HCT116 (cell line): ENCODE results near the gene ANAPC5. TPM values are rescaled to one million over a fixed set of nuclear protein-coding genes. Genes with fewer than 3 reads are reported as not detected.

Source experiments
- ATAC-seq: fragments of 200-7000 bp; cut with Tn5 transposase; 2 replicates; pipeline ENCODE4 v1.9.1; 2020; ENCODE audit warnings: mild to moderate bottlenecking, moderate library complexity
- BruUV-seq: library from RNA; stranded (reverse); fragments of 400-500 nt; replicated peaks from 2 replicates; lab custom pipeline; 2021; lab: Mats Ljungman, UMichigan
- CTCF ChIA-PET: fragments of 300-600 bp; sonication (Branson Sonifier 250); formaldehyde crosslinking; loops from one replicate; lab custom pipeline; 2021; ENCODE audit warnings: antibody characterized with exemption; lab: Charles Lee
- POLR2A ChIA-PET: fragments of 300-600, 350-600 bp; sonication (Branson Sonifier 250); formaldehyde crosslinking; loops from one replicate; lab custom pipeline; 2021; ENCODE audit warnings: antibody characterized with exemption; lab: Charles Lee
- RAD21 ChIA-PET, 2 experiments: fragments of 300-600 bp; sonication (Branson Sonifier 250); formaldehyde crosslinking; loops; one replicate each; lab custom pipeline; 2023; ENCODE audit warnings: low total read pairs in 2 of 2; ENCODE audit not compliant: uncharacterized antibody in 2 of 2, unreplicated experiment in 2 of 2, low non-redundant PET in 1 of 2; lab: Charles Lee
- DNase-seq: peaks from one replicate; pipeline ENCODE4 v3.0.0-alpha.2; 2010; ENCODE audit warnings: low read depth, low spot score
- H2AFZ ChIP-seq: fragments of 200-600 bp; shearing (Covaris generic), sonication (generic); 2 replicates; pipeline ENCODE4 v1.6.1; 2017; ENCODE audit warnings: low read depth, mixed run types, mixed read lengths, antibody characterized with exemption, low read length; ENCODE audit not compliant: poor library complexity, severe bottlenecking
- H3K27ac ChIP-seq: 2 replicates; pipeline ENCODE4 v1.5.1; 2012; ENCODE audit warnings: low read depth, low read length
- H3K27me3 ChIP-seq: fragments of 200-600 bp; sonication (generic); 2 replicates; pipeline ENCODE4 v1.6.1; 2016; ENCODE audit warnings: mixed run types, low read length, mixed read lengths; ENCODE audit not compliant: insufficient read depth
- H3K36me3 ChIP-seq, 2 experiments: fragments of 200-500 bp in 1 of 2; fragments of 200-600 bp in 1 of 2; sonication (Bioruptor generic) in 1 of 2; sonication (generic) in 1 of 2; 2 replicates each; pipeline versions ENCODE4 v1.5.1 to v1.6.1; 2014 to 2016; ENCODE audit warnings: low read length in 2 of 2, inconsistent platforms in 1 of 2, mixed read lengths in 1 of 2, mixed run types in 1 of 2; ENCODE audit not compliant: insufficient read depth in 2 of 2, control insufficient read depth in 1 of 2
- H3K4me1 ChIP-seq, 2 experiments: fragments of 200-600 bp in 1 of 2; sonication (generic) in 1 of 2; 2 replicates each; pipeline versions ENCODE4 v1.5.1 to v1.6.1; 2012 to 2017; ENCODE audit warnings: low read length in 2 of 2, inconsistent platforms in 1 of 2, mild to moderate bottlenecking in 1 of 2, mixed read lengths in 1 of 2, mixed run types in 1 of 2, moderate library complexity in 1 of 2; ENCODE audit not compliant: insufficient read depth in 2 of 2, control insufficient read depth in 1 of 2
- H3K4me2 ChIP-seq: fragments of 200-600 bp; sonication (generic); 2 replicates; pipeline ENCODE4 v1.6.1; 2017; ENCODE audit warnings: mixed run types, low read length, mixed read lengths
- H3K4me3 ChIP-seq, 2 experiments: fragments of 200-600 bp in 1 of 2; sonication (generic) in 1 of 2; replicated peaks in 1 of 2; 2 replicates each; pipeline ENCODE4 v1.5.1; 2011 to 2016; ENCODE audit warnings: low read length in 2 of 2, control low read depth in 1 of 2, low read depth in 1 of 2, mild to moderate bottlenecking in 1 of 2, mixed read lengths in 1 of 2, mixed run types in 1 of 2
- H3K79me2 ChIP-seq: fragments of 200-600 bp; sonication (generic); 2 replicates; pipeline ENCODE4 v1.6.1; 2017; ENCODE audit warnings: mild to moderate bottlenecking, mixed run types, low read length, moderate library complexity, mixed read lengths; ENCODE audit not compliant: insufficient read depth
- H3K9ac ChIP-seq: fragments of 200-600 bp; sonication (generic); 2 replicates; pipeline ENCODE4 v1.6.1; 2016; ENCODE audit warnings: low read length, mixed read lengths
- H3K9me2 ChIP-seq: fragments of 200-600 bp; sonication (generic), shearing (Covaris generic); 2 replicates; pipeline ENCODE4 v1.6.1; 2017; ENCODE audit warnings: mixed run types, mild to moderate bottlenecking, moderate library complexity; ENCODE audit not compliant: insufficient read depth
- H3K9me3 ChIP-seq, 2 experiments: fragments of 200-500 bp in 1 of 2; fragments of 200-600 bp in 1 of 2; sonication (Bioruptor generic) in 1 of 2; sonication (generic) in 1 of 2; 2 replicates each; pipeline ENCODE4 v1.6.1; 2014 to 2017; ENCODE audit warnings: low read length in 2 of 2, mixed read lengths in 2 of 2, inconsistent platforms in 1 of 2, low read depth in 1 of 2, mild to moderate bottlenecking in 1 of 2, mixed run types in 1 of 2, moderate library complexity in 1 of 2; ENCODE audit not compliant: control insufficient read depth in 1 of 2, insufficient read depth in 1 of 2
- H4K20me1 ChIP-seq: fragments of 200-600 bp; sonication (generic), shearing (Covaris generic); 2 replicates; pipeline ENCODE4 v1.6.1; 2017; ENCODE audit warnings: mixed run types, mild to moderate bottlenecking, moderate library complexity; ENCODE audit not compliant: insufficient read depth
- ATF3 ChIP-seq: IDR thresholded peaks from 2 replicates; pipeline ENCODE4 v1.6.1; 2012
- CTCF ChIP-seq, 3 experiments: fragments of 200-600 bp in 1 of 3; sonication (generic) in 1 of 3; IDR thresholded peaks in 2 of 3; conservative IDR thresholded peaks in 1 of 3; 2 replicates each; pipeline ENCODE4 v1.5.1; 2012 to 2017; ENCODE audit warnings: low read depth in 2 of 3, low read length in 2 of 3, antibody characterized with exemption in 1 of 3, borderline replicate concordance in 1 of 3, control low read depth in 1 of 3, mild to moderate bottlenecking in 1 of 3, mixed read lengths in 1 of 3, mixed run types in 1 of 3, moderate library complexity in 1 of 3; ENCODE audit not compliant: insufficient read depth in 1 of 3
- ELF1 ChIP-seq: IDR thresholded peaks from 2 replicates; pipeline ENCODE4 v1.6.1; 2012; ENCODE audit warnings: low read depth, borderline replicate concordance
- EZH2phosphoT487 ChIP-seq: fragments of 200-600 bp; IDR thresholded peaks from 2 replicates; pipeline ENCODE4 v1.6.1; 2018; ENCODE audit warnings: antibody characterized with exemption, borderline replicate concordance
- RAD21 ChIP-seq: IDR thresholded peaks from 2 replicates; pipeline ENCODE4 v1.6.1; 2012; ENCODE audit warnings: low read depth, mild to moderate bottlenecking
- TCF7L2 ChIP-seq: IDR thresholded peaks from 2 replicates; pipeline ENCODE4 v1.7.0; 2011; ENCODE audit warnings: borderline replicate concordance, inconsistent platforms; ENCODE audit not compliant: insufficient read depth, insufficient read length; ENCODE audit errors: extremely low read depth
- YY1 ChIP-seq: IDR thresholded peaks from 2 replicates; pipeline ENCODE4 v1.6.1; 2011; ENCODE audit warnings: low read length, low read depth, moderate library complexity, mild to moderate bottlenecking; ENCODE audit not compliant: insufficient replicate concordance; ENCODE audit errors: extremely low read depth
- intact Hi-C: fragments of 100-400 bp; cut with micrococcal nuclease; formaldehyde crosslinking; loops from 2 replicates; pipeline ENCODE4 v1.10.0; 2022
- total RNA-seq: library from RNA; stranded (reverse); gene quantifications from one replicate; pipeline ENCODE4 v1.2.1, GENCODE V29; 2021; ENCODE audit not compliant: unreplicated experiment
- TF ChIP-seq, protein P1 (sequence below): IDR thresholded peaks from 2 replicates; pipeline ENCODE4 v1.6.1; 2011; ENCODE audit warnings: mild to moderate bottlenecking, low read length, moderate library complexity; ENCODE audit not compliant: insufficient replicate concordance; ENCODE audit errors: extremely low read depth

The ANAPC5 gene
- total RNA-seq, 1 experiment from 2014 or later = 112 TPM

DNA sequence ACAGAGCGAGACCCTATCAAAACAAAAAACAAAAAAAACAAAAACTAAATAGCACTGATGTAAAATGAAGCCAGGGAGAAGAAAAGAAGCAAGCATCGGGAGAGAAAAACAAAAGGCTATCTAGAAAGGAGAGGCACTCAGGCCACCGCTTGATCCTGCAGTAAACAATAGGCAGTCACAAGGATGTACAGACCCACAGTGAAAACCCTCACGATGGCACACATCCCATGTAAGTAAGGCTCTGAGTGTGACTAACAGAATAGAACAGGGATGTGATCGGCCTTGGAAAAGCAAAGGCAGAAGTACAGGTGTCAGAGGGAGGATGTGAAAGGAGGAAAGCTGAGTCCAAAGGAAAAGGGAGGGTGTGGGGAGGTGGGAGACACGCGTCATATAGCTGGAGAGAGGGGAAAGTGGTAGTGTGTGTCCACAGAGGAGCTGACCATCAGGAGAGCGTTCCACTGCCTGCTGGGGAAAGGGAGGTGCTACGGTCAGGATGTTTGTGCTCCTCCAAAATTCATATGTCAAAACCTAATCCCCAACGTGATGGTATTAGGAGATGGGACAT is 87.2 kb downstream of the ANAPC5 start:
- no peaks in the 10 kb centered on the region for H4K20me1 ChIP-seq
- BruUV-seq = no TSS peak
- H3K9me2 ChIP-seq = no peaks in the 10 kb centered on the region
- intact Hi-C loops = no loop called here
- H3K4me3 ChIP-seq = no peak overlapping the region
- no peak overlapping the region for H3K4me2 ChIP-seq
- CTCF ChIA-PET = no interaction called here
- H3K36me3 ChIP-seq = peaks cover 25 to 28% of the 10 kb centered on the region in 2 experiments; a peak in 3 of 4 replicates
- no peak for DNase-seq
- POLR2A ChIA-PET = no interaction called here
- no peaks in the 10 kb centered on the region for H3K4me1 ChIP-seq
- TF ChIP-seq, protein P1, sequence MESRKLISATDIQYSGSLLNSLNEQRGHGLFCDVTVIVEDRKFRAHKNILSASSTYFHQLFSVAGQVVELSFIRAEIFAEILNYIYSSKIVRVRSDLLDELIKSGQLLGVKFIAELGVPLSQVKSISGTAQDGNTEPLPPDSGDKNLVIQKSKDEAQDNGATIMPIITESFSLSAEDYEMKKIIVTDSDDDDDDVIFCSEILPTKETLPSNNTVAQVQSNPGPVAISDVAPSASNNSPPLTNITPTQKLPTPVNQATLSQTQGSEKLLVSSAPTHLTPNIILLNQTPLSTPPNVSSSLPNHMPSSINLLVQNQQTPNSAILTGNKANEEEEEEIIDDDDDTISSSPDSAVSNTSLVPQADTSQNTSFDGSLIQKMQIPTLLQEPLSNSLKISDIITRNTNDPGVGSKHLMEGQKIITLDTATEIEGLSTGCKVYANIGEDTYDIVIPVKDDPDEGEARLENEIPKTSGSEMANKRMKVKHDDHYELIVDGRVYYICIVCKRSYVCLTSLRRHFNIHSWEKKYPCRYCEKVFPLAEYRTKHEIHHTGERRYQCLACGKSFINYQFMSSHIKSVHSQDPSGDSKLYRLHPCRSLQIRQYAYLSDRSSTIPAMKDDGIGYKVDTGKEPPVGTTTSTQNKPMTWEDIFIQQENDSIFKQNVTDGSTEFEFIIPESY = no peak
- TF ChIP-seq CTCF (IDR thresholded peaks at IDR 0.05 in 2 of 3, conservative IDR thresholded peaks at IDR 0.05 in 1 of 3; ENCODE audit: borderline replicate concordance in 1 of 3, insufficient read depth in 1 of 3, low read depth in 2 of 3, low read length in 2 of 3) (no peak), RAD21 (no peak), YY1 (no peak), ELF1 (no peak), TCF7L2 (no peak), EZH2phosphoT487 (no peak), ATF3 (no peak)
- H3K79me2 ChIP-seq = no peaks in the 10 kb centered on the region
- no peak overlapping the region for H3K9ac ChIP-seq
- H3K27ac ChIP-seq = no peak overlapping the region
- ATAC-seq = no peak
- RAD21 ChIA-PET = no interaction called here
- H3K27me3 ChIP-seq = no peaks in the 10 kb centered on the region
- no peak overlapping the region for H2AFZ ChIP-seq
- H3K9me3 ChIP-seq = no peaks in the 10 kb centered on the region
